Measurements from ENCODE around the gene RILPL1. TPM values are rescaled to one million over a fixed set of nuclear protein-coding genes. Genes with fewer than 3 reads are reported as not detected.

RILPL1 gene
- total and polyA plus RNA-seq, 9 of the 15 experiments (the other 6 are each of a cell fraction or from before 2014, with no cell fraction given) = 0.25 to 10.6 (median 8.6) TPM

GRCh38 chr12:123571343-123571813 lies 37.9 kb upstream of the RILPL1 start (continued):
- TF ChIP-seq ZNF143 (CRISPR knock-in tag; IDR thresholded peaks at IDR 0.05) (peak; percentile 83), YY1 (IDR thresholded peaks at IDR 0.05; ENCODE audit: borderline replicate concordance in 1 of 3, control insufficient read depth in 1 of 3, extremely low read depth in 1 of 3, insufficient read depth in 3 of 3, insufficient read length in 1 of 3, insufficient replicate concordance in 2 of 3, low read depth in 1 of 3, low read length in 2 of 3) (no peak), TEAD1 (CRISPR knock-in tag; IDR thresholded peaks at IDR 0.05) (0 out of 4 replicates have a peak, but pooled peaks of 1 of the 2 experiments have one; percentile 18), MYC (IDR thresholded peaks at IDR 0.05; ENCODE audit: low read depth, low read length) (peak; percentile 43; the same call in 1 of the 2 replicates), MYC (CRISPR knock-in tag; IDR thresholded peaks at IDR 0.05; ENCODE audit: borderline replicate concordance, low read depth) (no peak), POLR2AphosphoS5 (IDR thresholded peaks at IDR 0.05; ENCODE audit: control insufficient read depth, insufficient read depth, low read depth, low read length) (no peak), RAD51 (IDR thresholded peaks at IDR 0.05; ENCODE audit: borderline replicate concordance, low read depth) (peak; percentile 90), WHSC1 (IDR thresholded peaks at IDR 0.05; ENCODE audit: low read length) (no peak), CBFA2T2 (conservative IDR thresholded peaks at IDR 0.05) (peak; percentile 35), XRCC5 (IDR thresholded peaks at IDR 0.05; ENCODE audit: low read depth, low read length) (no peak), NR2C1 (IDR thresholded peaks at IDR 0.05) (0 out of 2 replicates have a peak, but pooled peaks have one; percentile 37), NR2C1 (tag; IDR thresholded peaks at IDR 0.05) (no peak), ATF7 (IDR thresholded peaks at IDR 0.05) (0 out of 2 replicates have a peak, but pooled peaks have one; percentile 20), SIN3B (IDR thresholded peaks at IDR 0.05; ENCODE audit: low read depth) (no peak), RB1 (IDR thresholded peaks at IDR 0.05; ENCODE audit: low read depth) (no peak)
- TF ChIP-seq, protein P1, sequence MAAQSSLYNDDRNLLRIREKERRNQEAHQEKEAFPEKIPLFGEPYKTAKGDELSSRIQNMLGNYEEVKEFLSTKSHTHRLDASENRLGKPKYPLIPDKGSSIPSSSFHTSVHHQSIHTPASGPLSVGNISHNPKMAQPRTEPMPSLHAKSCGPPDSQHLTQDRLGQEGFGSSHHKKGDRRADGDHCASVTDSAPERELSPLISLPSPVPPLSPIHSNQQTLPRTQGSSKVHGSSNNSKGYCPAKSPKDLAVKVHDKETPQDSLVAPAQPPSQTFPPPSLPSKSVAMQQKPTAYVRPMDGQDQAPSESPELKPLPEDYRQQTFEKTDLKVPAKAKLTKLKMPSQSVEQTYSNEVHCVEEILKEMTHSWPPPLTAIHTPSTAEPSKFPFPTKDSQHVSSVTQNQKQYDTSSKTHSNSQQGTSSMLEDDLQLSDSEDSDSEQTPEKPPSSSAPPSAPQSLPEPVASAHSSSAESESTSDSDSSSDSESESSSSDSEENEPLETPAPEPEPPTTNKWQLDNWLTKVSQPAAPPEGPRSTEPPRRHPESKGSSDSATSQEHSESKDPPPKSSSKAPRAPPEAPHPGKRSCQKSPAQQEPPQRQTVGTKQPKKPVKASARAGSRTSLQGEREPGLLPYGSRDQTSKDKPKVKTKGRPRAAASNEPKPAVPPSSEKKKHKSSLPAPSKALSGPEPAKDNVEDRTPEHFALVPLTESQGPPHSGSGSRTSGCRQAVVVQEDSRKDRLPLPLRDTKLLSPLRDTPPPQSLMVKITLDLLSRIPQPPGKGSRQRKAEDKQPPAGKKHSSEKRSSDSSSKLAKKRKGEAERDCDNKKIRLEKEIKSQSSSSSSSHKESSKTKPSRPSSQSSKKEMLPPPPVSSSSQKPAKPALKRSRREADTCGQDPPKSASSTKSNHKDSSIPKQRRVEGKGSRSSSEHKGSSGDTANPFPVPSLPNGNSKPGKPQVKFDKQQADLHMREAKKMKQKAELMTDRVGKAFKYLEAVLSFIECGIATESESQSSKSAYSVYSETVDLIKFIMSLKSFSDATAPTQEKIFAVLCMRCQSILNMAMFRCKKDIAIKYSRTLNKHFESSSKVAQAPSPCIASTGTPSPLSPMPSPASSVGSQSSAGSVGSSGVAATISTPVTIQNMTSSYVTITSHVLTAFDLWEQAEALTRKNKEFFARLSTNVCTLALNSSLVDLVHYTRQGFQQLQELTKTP (IDR thresholded peaks at IDR 0.05; ENCODE audit: low read depth in 1 of 2, partially characterized antibody in 2 of 2) = peak in 1 of 2 experiments; percentile 80
- TF ChIP-seq, protein P2, sequence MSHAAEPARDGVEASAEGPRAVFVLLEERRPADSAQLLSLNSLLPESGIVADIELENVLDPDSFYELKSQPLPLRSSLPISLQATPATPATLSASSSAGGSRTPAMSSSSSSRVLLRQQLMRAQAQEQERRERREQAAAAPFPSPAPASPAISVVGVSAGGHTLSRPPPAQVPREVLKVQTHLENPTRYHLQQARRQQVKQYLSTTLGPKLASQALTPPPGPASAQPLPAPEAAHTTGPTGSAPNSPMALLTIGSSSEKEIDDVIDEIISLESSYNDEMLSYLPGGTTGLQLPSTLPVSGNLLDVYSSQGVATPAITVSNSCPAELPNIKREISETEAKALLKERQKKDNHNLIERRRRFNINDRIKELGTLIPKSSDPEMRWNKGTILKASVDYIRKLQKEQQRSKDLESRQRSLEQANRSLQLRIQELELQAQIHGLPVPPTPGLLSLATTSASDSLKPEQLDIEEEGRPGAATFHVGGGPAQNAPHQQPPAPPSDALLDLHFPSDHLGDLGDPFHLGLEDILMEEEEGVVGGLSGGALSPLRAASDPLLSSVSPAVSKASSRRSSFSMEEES (CRISPR knock-in tag; IDR thresholded peaks at IDR 0.05) = peak; percentile 82

Data from K562 (cell line).